ENCODE results near the gene OGG1. TPM values are rescaled to one million over a fixed set of nuclear protein-coding genes. Genes with fewer than 3 reads are reported as not detected.

OGG1 gene
- total and polyA plus RNA-seq, 9 of the 15 experiments (the other 6 are each of a cell fraction or from before 2014, with no cell fraction given) = 6.6 to 33.0 (median 24.4) TPM

- H3K27ac ChIP-seq (ENCODE audit: extremely low read depth, low read depth, low read length) = peak overlapping the region; percentile 100
- POLR2A ChIA-PET = interaction anchor here (0.6 to 2.9 kb wide), 10 partner anchors 9 to 497 kb away, joined by 3 to 49 read pairs (median 4); partner anchors contain the start of gene OGG1
- in situ Hi-C loops (cut with MboI) = no loop called here
- intact Hi-C loops (cut with micrococcal nuclease) = loop anchor here (5.0 to 10.0 kb wide), 2 partner anchors 74 to 286 kb away; no protein-coding TSS in a partner anchor
- FAIRE-seq = no peak
- CTCF ChIA-PET (ENCODE audit: low intra/inter-chr PET ratio) = no interaction called here
- peaks cover 26 to 30% of the 10 kb centered on the region in 2 experiments for H3K4me1 ChIP-seq (replicated peaks in 1 of 2; ENCODE audit: control insufficient read depth in 2 of 2, insufficient read depth in 2 of 2, low read length in 2 of 2)
- peaks cover 55% of the 10 kb centered on the region for H3K79me2 ChIP-seq (ENCODE audit: control insufficient read depth, insufficient read depth, low read length)
- 89% methylated on average over 11 of the region's 11 CpGs for WGBS (ENCODE audit: insufficient coverage, low coverage, missing lambda C conversion rate)
- peak overlapping the region; percentile 99; the same call in 1 of the 2 replicates for H3K4me3 ChIP-seq
- H3K4me2 ChIP-seq (ENCODE audit: insufficient read depth, low read length) = peak overlapping the region; percentile 100
- H3K9ac ChIP-seq (ENCODE audit: insufficient read depth in 1 of 2, low read depth in 2 of 2, low read length in 2 of 2) = peak overlapping the region; percentile 94 to 100
- TF ChIP-seq WHSC1 (IDR thresholded peaks at IDR 0.05; ENCODE audit: low read length) = no peak
- TF ChIP-seq YBX1 (IDR thresholded peaks at IDR 0.05) = no peak
- no peak for TF ChIP-seq TRIM25 (IDR thresholded peaks at IDR 0.05; ENCODE audit: borderline replicate concordance)
- TF ChIP-seq ARID3A (IDR thresholded peaks at IDR 0.05; ENCODE audit: borderline replicate concordance, low read depth, low read length) = no peak
- peak; percentile 65 for TF ChIP-seq POLR2G (IDR thresholded peaks at IDR 0.05; ENCODE audit: low read depth, low read length)
- TF ChIP-seq ZKSCAN8 (CRISPR knock-in tag; IDR thresholded peaks at IDR 0.05) = no peak
- TF ChIP-seq FOXK1 (CRISPR knock-in tag; IDR thresholded peaks at IDR 0.05; ENCODE audit: borderline replicate concordance) = 0 out of 2 replicates have a peak, but pooled peaks have one; percentile 55
- TF ChIP-seq POLR3G (IDR thresholded peaks at IDR 0.05; ENCODE audit: extremely low read depth, insufficient read length, insufficient replicate concordance) = no peak
- TF ChIP-seq RBFOX2 (IDR thresholded peaks at IDR 0.05; ENCODE audit: low read depth, low read length) = peak; percentile 55
- TF ChIP-seq, protein P1, sequence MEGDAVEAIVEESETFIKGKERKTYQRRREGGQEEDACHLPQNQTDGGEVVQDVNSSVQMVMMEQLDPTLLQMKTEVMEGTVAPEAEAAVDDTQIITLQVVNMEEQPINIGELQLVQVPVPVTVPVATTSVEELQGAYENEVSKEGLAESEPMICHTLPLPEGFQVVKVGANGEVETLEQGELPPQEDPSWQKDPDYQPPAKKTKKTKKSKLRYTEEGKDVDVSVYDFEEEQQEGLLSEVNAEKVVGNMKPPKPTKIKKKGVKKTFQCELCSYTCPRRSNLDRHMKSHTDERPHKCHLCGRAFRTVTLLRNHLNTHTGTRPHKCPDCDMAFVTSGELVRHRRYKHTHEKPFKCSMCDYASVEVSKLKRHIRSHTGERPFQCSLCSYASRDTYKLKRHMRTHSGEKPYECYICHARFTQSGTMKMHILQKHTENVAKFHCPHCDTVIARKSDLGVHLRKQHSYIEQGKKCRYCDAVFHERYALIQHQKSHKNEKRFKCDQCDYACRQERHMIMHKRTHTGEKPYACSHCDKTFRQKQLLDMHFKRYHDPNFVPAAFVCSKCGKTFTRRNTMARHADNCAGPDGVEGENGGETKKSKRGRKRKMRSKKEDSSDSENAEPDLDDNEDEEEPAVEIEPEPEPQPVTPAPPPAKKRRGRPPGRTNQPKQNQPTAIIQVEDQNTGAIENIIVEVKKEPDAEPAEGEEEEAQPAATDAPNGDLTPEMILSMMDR (IDR thresholded peaks at IDR 0.05 in 2 of 3, conservative IDR thresholded peaks at IDR 0.05 in 1 of 3; ENCODE audit: insufficient read depth in 2 of 3, low read depth in 1 of 3, low read length in 3 of 3) = no peak
- TF ChIP-seq ZNF780A (CRISPR knock-in tag; IDR thresholded peaks at IDR 0.05) = no peak
- no peaks in the 10 kb centered on the region for H3K27me3 ChIP-seq (ENCODE audit: control insufficient read depth in 2 of 2, insufficient read depth in 2 of 2, low read length in 2 of 2)
- peaks cover 73% of the 10 kb centered on the region for H3K36me3 ChIP-seq (ENCODE audit: control insufficient read depth, insufficient read depth, low read length)
- peaks cover 3% of the 10 kb centered on the region; the same call in 1 of the 2 replicates for H4K20me1 ChIP-seq (replicated peaks; ENCODE audit: control insufficient read depth, insufficient read depth, low read length)
- ATAC-seq = no peak
- no peak for DNase-seq (ENCODE audit: extremely low read depth in 1 of 4, low spot score in 3 of 4)
- peaks cover 3% of the 10 kb centered on the region for H3K9me1 ChIP-seq (ENCODE audit: control insufficient read depth, insufficient read depth, low read length)
- BruUV-seq (replicated peaks) = no TSS peak
- H3K9me3 ChIP-seq (replicated peaks; ENCODE audit: control insufficient read depth, insufficient read depth, low read depth, low read length) = no peaks in the 10 kb centered on the region
- no peak overlapping the region for H2AFZ ChIP-seq (ENCODE audit: low read depth, low read length)
Measured at GRCh38 chr3:9791127-9791526, 41.4 kb downstream of the OGG1 start.
